SK-N-SH treated with all-trans-retinoic acid at 6 μM for 48 hours (cell line): ENCODE results near the gene ZNF569.

ENCODE experiments used
- ATAC-seq: fragments of 200-7000 bp; cut with Tn5 transposase; 3 replicates; pipeline ENCODE4 v1.9.1; 2020; ENCODE audit warnings: mild to moderate bottlenecking, moderate library complexity
- ARNTL ChIP-seq: fragments of 450-650 bp; formaldehyde crosslinking; IDR thresholded peaks from 2 replicates; pipeline ENCODE4 v1.5.0; 2020; ENCODE audit warnings: low read depth, mild to moderate bottlenecking, moderate library complexity, borderline replicate concordance
- BACH2 ChIP-seq: fragments of 250-450 bp; sonication (Bioruptor Pico); IDR thresholded peaks from 2 replicates; pipeline ENCODE4 v1.9.0; 2021; ENCODE audit warnings: mild to moderate bottlenecking, borderline replicate concordance
- CREB5 ChIP-seq: fragments of 250-450 bp; sonication (Bioruptor Pico); IDR thresholded peaks from 2 replicates; pipeline ENCODE4 v1.5.1; 2020; ENCODE audit warnings: low read depth, mild to moderate bottlenecking, moderate library complexity
- CSRNP3 ChIP-seq: fragments of 250-450 bp; sonication (Bioruptor Pico); IDR thresholded peaks from 2 replicates; pipeline ENCODE4 v1.5.1; 2021; ENCODE audit warnings: mild to moderate bottlenecking, moderate library complexity
- ESRRG ChIP-seq: fragments of 250-450 bp; sonication (Bioruptor Pico); IDR thresholded peaks from 2 replicates; pipeline ENCODE4 v1.6.1; 2021; ENCODE audit warnings: mild to moderate bottlenecking
- GLIS3 ChIP-seq: fragments of 250-450 bp; sonication (Bioruptor Pico); IDR thresholded peaks from 2 replicates; pipeline ENCODE4 v1.5.0; 2020; ENCODE audit warnings: mild to moderate bottlenecking, moderate library complexity
- ISL1 ChIP-seq: fragments of 250-450 bp; sonication (Bioruptor Pico); IDR thresholded peaks from 2 replicates; pipeline ENCODE4 v2.1.2; 2022; ENCODE audit warnings: mild to moderate bottlenecking, moderate library complexity
- OSR1 ChIP-seq: fragments of 250-450 bp; sonication (Bioruptor Pico); IDR thresholded peaks from 2 replicates; pipeline ENCODE4 v1.8.0; 2022; ENCODE audit warnings: moderate library complexity, mild to moderate bottlenecking, inconsistent platforms
- POU6F1 ChIP-seq: fragments of 250-450 bp; sonication (Bioruptor Pico); IDR thresholded peaks from 2 replicates; pipeline ENCODE4 v1.8.0; 2021; ENCODE audit warnings: low read depth, mild to moderate bottlenecking, moderate library complexity, borderline replicate concordance
- PPARA ChIP-seq: fragments of 250-450 bp; sonication (Bioruptor Pico); IDR thresholded peaks from 2 replicates; pipeline ENCODE4 v1.5.0; 2020; ENCODE audit warnings: mild to moderate bottlenecking, borderline replicate concordance
- RARB ChIP-seq: fragments of 250-450 bp; sonication (Bioruptor Pico); IDR thresholded peaks from 2 replicates; pipeline ENCODE4 v1.8.0; 2021; ENCODE audit warnings: mild to moderate bottlenecking, moderate library complexity
- SNAI2 ChIP-seq: fragments of 250-450 bp; sonication (Bioruptor Pico); IDR thresholded peaks from 2 replicates; pipeline ENCODE4 v1.5.0; 2020; ENCODE audit warnings: mild to moderate bottlenecking, moderate library complexity
- TCF4 ChIP-seq: fragments of 250-450 bp; sonication (Bioruptor Pico); IDR thresholded peaks from 2 replicates; pipeline ENCODE4 v1.8.0; 2021; ENCODE audit warnings: mild to moderate bottlenecking, moderate library complexity, borderline replicate concordance
- TOX ChIP-seq: fragments of 250-450 bp; sonication (Bioruptor Pico); IDR thresholded peaks from 2 replicates; pipeline ENCODE4 v1.8.0; 2021; ENCODE audit warnings: mild to moderate bottlenecking, moderate library complexity, borderline replicate concordance
- TSHZ2 ChIP-seq: fragments of 250-450 bp; sonication (Bioruptor Pico); IDR thresholded peaks from 2 replicates; pipeline ENCODE4 v1.5.0; 2020; ENCODE audit warnings: mild to moderate bottlenecking, moderate library complexity
- ZC3H10 ChIP-seq: fragments of 250-450 bp; sonication (Bioruptor Pico); IDR thresholded peaks from 2 replicates; pipeline ENCODE4 v1.5.1; 2021; ENCODE audit warnings: mild to moderate bottlenecking, moderate library complexity
- ZFP3 ChIP-seq: fragments of 250-450 bp; sonication (Bioruptor Pico); IDR thresholded peaks from 2 replicates; pipeline ENCODE4 v1.5.0; 2020; ENCODE audit warnings: mild to moderate bottlenecking, moderate library complexity
- ZFP30 ChIP-seq: fragments of 450-650 bp; formaldehyde crosslinking; IDR thresholded peaks from 2 replicates; pipeline ENCODE4 v1.5.0; 2022; ENCODE audit warnings: mild to moderate bottlenecking, moderate library complexity
- ZNF565 ChIP-seq: fragments of 450-650 bp; formaldehyde crosslinking; conservative IDR thresholded peaks from 2 replicates; pipeline ENCODE4 v1.5.0; 2020; ENCODE audit warnings: low read depth, mild to moderate bottlenecking, moderate library complexity
- ZNF70 ChIP-seq: fragments of 450-650 bp; formaldehyde crosslinking; IDR thresholded peaks from 2 replicates; pipeline ENCODE4 v1.5.0; 2020; ENCODE audit warnings: mild to moderate bottlenecking, moderate library complexity
- ZNF8 ChIP-seq: fragments of 450-650 bp; formaldehyde crosslinking; IDR thresholded peaks from 2 replicates; pipeline ENCODE4 v1.5.0; 2020; ENCODE audit warnings: mild to moderate bottlenecking, moderate library complexity
- TF ChIP-seq, protein P1 (sequence below): fragments of 250-450 bp; sonication (Bioruptor Pico); IDR thresholded peaks from 2 replicates; pipeline ENCODE4 v1.8.0; 2020; ENCODE audit warnings: mild to moderate bottlenecking, moderate library complexity, borderline replicate concordance

The ZNF569 gene

DNA sequence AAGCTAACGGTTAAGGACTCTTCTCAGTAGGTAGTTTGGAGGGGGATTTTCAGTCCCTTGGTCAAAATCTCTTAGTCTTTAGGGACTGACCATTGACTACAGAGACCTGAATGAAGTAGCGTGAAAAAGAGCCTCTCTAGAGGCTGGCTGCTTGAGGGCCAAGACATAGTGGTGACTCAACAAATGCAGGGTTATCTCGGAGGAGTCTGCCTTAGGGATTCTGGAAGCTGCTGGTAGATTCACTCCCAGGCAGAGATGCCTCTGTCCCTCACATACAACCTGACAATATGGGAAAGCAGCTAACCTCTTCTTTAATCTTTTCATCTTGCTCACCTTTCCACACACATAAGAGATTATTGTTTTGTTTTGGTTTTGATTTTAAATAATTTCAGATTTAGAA is 44.6 kb upstream of the ZNF569 start:
- ATAC-seq, result no peak
- TF ChIP-seq TCF4 (CRISPR knock-in tag) (no peak), ZNF70 (CRISPR knock-in tag) (no peak), BACH2 (CRISPR knock-in tag) (no peak), ESRRG (CRISPR knock-in tag) (no peak), ZNF565 (CRISPR knock-in tag) (no peak), OSR1 (CRISPR knock-in tag) (no peak), SNAI2 (no peak), CSRNP3 (CRISPR knock-in tag) (no peak), TOX (no peak), ARNTL (CRISPR knock-in tag) (no peak)
- TF ChIP-seq, protein P1, sequence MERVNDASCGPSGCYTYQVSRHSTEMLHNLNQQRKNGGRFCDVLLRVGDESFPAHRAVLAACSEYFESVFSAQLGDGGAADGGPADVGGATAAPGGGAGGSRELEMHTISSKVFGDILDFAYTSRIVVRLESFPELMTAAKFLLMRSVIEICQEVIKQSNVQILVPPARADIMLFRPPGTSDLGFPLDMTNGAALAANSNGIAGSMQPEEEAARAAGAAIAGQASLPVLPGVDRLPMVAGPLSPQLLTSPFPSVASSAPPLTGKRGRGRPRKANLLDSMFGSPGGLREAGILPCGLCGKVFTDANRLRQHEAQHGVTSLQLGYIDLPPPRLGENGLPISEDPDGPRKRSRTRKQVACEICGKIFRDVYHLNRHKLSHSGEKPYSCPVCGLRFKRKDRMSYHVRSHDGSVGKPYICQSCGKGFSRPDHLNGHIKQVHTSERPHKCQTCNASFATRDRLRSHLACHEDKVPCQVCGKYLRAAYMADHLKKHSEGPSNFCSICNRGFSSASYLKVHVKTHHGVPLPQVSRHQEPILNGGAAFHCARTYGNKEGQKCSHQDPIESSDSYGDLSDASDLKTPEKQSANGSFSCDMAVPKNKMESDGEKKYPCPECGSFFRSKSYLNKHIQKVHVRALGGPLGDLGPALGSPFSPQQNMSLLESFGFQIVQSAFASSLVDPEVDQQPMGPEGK (CRISPR knock-in tag), result no peak
- TF ChIP-seq, all 23 proteins: peak for 0

DNA sequence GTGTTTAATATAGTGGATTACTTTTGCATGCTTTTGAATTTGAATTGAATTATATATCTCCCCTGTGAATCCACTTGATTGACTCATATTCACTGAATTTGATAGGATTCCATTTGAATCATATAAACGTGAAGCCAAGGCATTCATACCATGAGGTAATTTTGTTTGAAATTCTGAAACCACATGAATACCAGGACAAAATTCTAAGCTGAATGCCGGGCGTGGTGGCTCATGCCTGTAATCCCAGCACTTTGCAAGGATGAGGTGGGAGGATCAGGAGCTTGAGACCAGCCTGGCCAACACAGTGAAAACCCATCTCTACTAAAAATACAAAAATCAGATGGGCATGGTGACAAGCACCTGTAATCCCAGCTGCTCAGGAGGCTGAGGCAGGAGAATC is 43.9 kb upstream of the ZNF569 start:
- TF ChIP-seq TCF4 (CRISPR knock-in tag) (no peak), ZFP30 (no peak), ISL1 (no peak), SNAI2 (no peak), ZNF8 (CRISPR knock-in tag) (no peak), GLIS3 (CRISPR knock-in tag) (no peak), ARNTL (CRISPR knock-in tag) (no peak), PPARA (CRISPR knock-in tag) (no peak), RARB (no peak), POU6F1 (CRISPR knock-in tag) (no peak), OSR1 (CRISPR knock-in tag) (no peak), ESRRG (CRISPR knock-in tag) (no peak), CSRNP3 (CRISPR knock-in tag) (no peak), ZNF70 (CRISPR knock-in tag) (no peak), ZC3H10 (no peak), CREB5 (CRISPR knock-in tag) (no peak), BACH2 (CRISPR knock-in tag) (no peak), TSHZ2 (CRISPR knock-in tag) (no peak), ZFP3 (CRISPR knock-in tag) (no peak)
- TF ChIP-seq, protein P1 (CRISPR knock-in tag), result no peak
- no peak for ATAC-seq
